Ishikawa (cell line): ENCODE measurements around the gene MAP3K1.

Experiments
- CEBPB ChIP-seq: IDR thresholded peaks from 2 replicates; pipeline ENCODE4 v1.6.1; 2012
- CREB1 ChIP-seq: IDR thresholded peaks from 2 replicates; pipeline ENCODE4 v1.6.1; 2012; ENCODE audit warnings: low read depth
- EGR1 ChIP-seq: IDR thresholded peaks from 2 replicates; pipeline ENCODE4 v1.6.1; 2012
- EP300 ChIP-seq: IDR thresholded peaks from 2 replicates; pipeline ENCODE4 v1.6.1; 2012; ENCODE audit warnings: borderline replicate concordance
- FOXM1 ChIP-seq: IDR thresholded peaks from 2 replicates; pipeline ENCODE4 v1.6.1; 2012; ENCODE audit warnings: low read depth, borderline replicate concordance
- MAX ChIP-seq: IDR thresholded peaks from 2 replicates; pipeline ENCODE4 v1.6.1; 2012
- NFIC ChIP-seq: IDR thresholded peaks from 2 replicates; pipeline ENCODE4 v1.6.1; 2012
- RAD21 ChIP-seq: IDR thresholded peaks from 2 replicates; pipeline ENCODE4 v1.6.1; 2012; ENCODE audit warnings: low read depth
- TAF1 ChIP-seq: IDR thresholded peaks from 2 replicates; pipeline ENCODE4 v1.6.1; 2012; ENCODE audit warnings: low read depth, mild to moderate bottlenecking
- TCF12 ChIP-seq: IDR thresholded peaks from 2 replicates; pipeline ENCODE4 v1.6.1; 2012; ENCODE audit warnings: low read depth
- TEAD4 ChIP-seq: IDR thresholded peaks from 2 replicates; pipeline ENCODE4 v1.6.1; 2012
- YY1 ChIP-seq: IDR thresholded peaks from 2 replicates; pipeline ENCODE4 v1.6.1; 2012; ENCODE audit warnings: low read depth
- ZBTB7A ChIP-seq: IDR thresholded peaks from 2 replicates; pipeline ENCODE4 v1.6.1; 2012; ENCODE audit warnings: low read depth
- TF ChIP-seq, protein P1 (sequence below): IDR thresholded peaks from 2 replicates; pipeline ENCODE4 v1.6.1; 2012; ENCODE audit warnings: low read depth, mild to moderate bottlenecking
- TF ChIP-seq, protein P2 (sequence below): IDR thresholded peaks from 2 replicates; pipeline ENCODE4 v1.6.1; 2012

The MAP3K1 gene

GRCh38 chr5:56852228-56853000 is 37.1 kb downstream of the MAP3K1 start:
- no peak for TF ChIP-seq NFIC
- TF ChIP-seq TCF12, result no peak
- TF ChIP-seq RAD21, result no peak
- TF ChIP-seq ZBTB7A, result no peak
- TF ChIP-seq, protein P1, sequence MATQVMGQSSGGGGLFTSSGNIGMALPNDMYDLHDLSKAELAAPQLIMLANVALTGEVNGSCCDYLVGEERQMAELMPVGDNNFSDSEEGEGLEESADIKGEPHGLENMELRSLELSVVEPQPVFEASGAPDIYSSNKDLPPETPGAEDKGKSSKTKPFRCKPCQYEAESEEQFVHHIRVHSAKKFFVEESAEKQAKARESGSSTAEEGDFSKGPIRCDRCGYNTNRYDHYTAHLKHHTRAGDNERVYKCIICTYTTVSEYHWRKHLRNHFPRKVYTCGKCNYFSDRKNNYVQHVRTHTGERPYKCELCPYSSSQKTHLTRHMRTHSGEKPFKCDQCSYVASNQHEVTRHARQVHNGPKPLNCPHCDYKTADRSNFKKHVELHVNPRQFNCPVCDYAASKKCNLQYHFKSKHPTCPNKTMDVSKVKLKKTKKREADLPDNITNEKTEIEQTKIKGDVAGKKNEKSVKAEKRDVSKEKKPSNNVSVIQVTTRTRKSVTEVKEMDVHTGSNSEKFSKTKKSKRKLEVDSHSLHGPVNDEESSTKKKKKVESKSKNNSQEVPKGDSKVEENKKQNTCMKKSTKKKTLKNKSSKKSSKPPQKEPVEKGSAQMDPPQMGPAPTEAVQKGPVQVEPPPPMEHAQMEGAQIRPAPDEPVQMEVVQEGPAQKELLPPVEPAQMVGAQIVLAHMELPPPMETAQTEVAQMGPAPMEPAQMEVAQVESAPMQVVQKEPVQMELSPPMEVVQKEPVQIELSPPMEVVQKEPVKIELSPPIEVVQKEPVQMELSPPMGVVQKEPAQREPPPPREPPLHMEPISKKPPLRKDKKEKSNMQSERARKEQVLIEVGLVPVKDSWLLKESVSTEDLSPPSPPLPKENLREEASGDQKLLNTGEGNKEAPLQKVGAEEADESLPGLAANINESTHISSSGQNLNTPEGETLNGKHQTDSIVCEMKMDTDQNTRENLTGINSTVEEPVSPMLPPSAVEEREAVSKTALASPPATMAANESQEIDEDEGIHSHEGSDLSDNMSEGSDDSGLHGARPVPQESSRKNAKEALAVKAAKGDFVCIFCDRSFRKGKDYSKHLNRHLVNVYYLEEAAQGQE, result no peak
- TF ChIP-seq, protein P2, sequence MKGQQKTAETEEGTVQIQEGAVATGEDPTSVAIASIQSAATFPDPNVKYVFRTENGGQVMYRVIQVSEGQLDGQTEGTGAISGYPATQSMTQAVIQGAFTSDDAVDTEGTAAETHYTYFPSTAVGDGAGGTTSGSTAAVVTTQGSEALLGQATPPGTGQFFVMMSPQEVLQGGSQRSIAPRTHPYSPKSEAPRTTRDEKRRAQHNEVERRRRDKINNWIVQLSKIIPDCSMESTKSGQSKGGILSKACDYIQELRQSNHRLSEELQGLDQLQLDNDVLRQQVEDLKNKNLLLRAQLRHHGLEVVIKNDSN, result no peak
- no peak for TF ChIP-seq MAX
- TF ChIP-seq CEBPB, result no peak
- no peak for TF ChIP-seq CREB1
- TF ChIP-seq YY1, result no peak
- TF ChIP-seq TEAD4, result no peak
- no peak for TF ChIP-seq EGR1
- TF ChIP-seq FOXM1, result no peak
- TF ChIP-seq EP300, result no peak
- no peak for TF ChIP-seq TAF1

GRCh38 chr5:56853698-56854097 is 38.3 kb downstream of the MAP3K1 start:
- TF ChIP-seq CREB1, result no peak
- TF ChIP-seq YY1, result no peak
- no peak for TF ChIP-seq FOXM1
- TF ChIP-seq NFIC, result no peak
- TF ChIP-seq, protein P2, result no peak
- TF ChIP-seq, protein P1, result no peak

DNA sequence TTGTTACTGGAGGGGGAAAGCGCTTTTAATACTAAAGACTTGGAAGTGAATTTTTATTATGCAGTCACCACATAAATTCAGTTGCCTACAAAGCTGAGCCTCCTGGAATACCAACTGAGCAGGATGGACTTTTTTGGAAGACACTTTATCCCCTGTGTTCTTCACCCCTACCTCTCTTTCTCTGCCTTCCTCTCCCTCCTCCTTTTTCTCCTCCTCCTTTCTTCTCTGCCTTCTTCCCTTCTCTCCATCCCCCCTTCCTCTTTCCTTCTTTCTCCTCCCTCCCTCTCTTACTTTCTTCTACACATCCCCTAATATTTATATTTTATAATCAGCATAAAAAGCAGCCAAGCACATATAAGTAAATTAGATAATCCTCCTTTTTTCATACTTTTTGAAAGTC is 39.6 kb downstream of the MAP3K1 start:
- no peak for TF ChIP-seq RAD21
- no peak for TF ChIP-seq TAF1
- no peak for TF ChIP-seq TEAD4
- no peak for TF ChIP-seq EP300
- TF ChIP-seq, protein P2, result no peak
- no peak for TF ChIP-seq EGR1
- TF ChIP-seq FOXM1, result no peak
- TF ChIP-seq NFIC, result no peak
- TF ChIP-seq ZBTB7A, result no peak
- TF ChIP-seq CREB1, result no peak
- TF ChIP-seq TCF12, result no peak
- TF ChIP-seq CEBPB, result no peak
- no peak for TF ChIP-seq MAX
- TF ChIP-seq, protein P1, result no peak
- no peak for TF ChIP-seq YY1

DNA sequence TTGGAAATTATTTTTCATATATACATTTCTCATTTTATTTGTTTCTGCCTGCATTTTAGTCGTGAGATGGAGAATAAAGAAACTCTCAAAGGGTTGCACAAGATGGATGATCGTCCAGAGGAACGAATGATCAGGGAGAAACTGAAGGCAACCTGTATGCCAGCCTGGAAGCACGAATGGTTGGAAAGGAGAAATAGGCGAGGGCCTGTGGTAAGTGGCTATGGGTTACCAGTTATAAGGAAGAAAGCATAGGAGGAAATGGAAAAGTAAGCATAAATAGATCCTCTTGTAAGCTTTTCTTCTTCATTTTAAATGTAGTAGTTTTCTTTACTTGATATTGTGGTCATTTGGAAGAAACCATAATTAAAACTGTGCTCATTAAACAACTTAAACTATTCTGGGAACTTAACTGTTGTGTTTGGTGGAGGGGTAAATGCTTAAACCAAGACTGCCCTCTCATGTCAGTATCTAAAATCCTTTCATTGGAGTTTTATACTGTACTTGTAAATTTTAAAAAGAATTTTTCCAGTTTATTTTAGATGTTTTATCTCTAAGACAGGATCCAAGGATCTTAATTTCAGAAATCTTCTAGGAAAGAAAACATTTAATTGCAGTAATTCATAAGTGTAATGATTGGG is 41.3 kb downstream of the MAP3K1 start:
- TF ChIP-seq TEAD4 (no peak), MAX (no peak), FOXM1 (no peak), NFIC (no peak), CREB1 (no peak), EP300 (no peak), TAF1 (no peak), CEBPB (no peak), ZBTB7A (no peak), YY1 (no peak), RAD21 (no peak), TCF12 (no peak), EGR1 (no peak)
- TF ChIP-seq, protein P1, result no peak
- TF ChIP-seq, protein P2, result no peak
